NCI-H748 (cell line): ENCODE data around the gene DMD.
A peak's percentile ranks its signal among the peaks of the same experiment; 100 is the strongest.

Experiments used
- DNase-seq: peaks from one replicate; lab custom pipeline; 2025; ENCODE audit not compliant: unreplicated experiment; lab: John Stamatoyannopoulos, UW

The DMD gene

GRCh38 chrX:31213941-31214340 lies 1997.4 kb downstream of the DMD start:
- peak; percentile 52 for DNase-seq

GRCh38 chrX:31212856-31213748 lies 1998.2 kb downstream of the DMD start:
- DNase-seq = peak; percentile 76

- DNase-seq = peak; percentile 19
Measured at GRCh38 chrX:31209005-31209628, 2002.2 kb downstream of the DMD start.

GRCh38 chrX:31201503-31201902 lies 2009.8 kb downstream of the DMD start:
- DNase-seq = no peak

- DNase-seq = no peak
Measured at GRCh38 chrX:31200430-31200829, 2010.9 kb downstream of the DMD start.

- DNase-seq = no peak
Measured at GRCh38 chrX:31199840-31200114, 2011.6 kb downstream of the DMD start.

DNA sequence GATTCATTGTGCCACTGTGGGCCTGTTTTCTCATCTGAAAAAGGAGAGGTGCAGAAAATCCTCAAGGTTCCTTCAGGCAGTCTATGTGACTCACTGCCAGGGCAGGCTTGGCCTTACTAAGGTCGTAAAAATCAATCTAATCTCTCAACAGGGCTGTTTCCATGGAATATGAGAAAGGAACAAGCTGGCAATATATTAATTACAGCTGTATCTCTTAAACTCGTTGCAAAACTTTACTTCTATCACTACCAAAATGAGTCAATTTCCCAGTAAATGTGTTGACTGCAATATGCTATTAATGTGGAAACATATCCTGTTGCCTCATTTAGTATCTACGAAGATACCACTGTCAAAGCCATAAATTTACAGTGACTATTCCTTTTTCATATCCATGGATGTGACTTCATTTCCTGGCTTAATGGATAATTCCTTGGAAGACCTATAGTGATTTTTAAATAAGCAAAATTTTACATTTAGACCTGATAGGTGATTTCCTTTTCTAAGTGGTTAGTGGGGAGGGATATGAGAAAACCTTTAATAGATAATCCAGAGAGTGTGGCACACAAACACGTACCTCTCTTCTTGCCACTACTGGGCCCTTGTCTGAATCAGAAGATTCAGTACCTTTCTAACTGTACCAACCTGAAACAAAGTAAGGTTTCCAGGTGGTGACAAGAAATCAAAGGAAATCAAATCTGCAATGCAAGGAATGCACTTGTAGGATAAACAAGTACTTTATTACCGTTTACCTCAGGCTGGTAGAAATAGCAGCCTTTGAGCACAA lies 2012.1 kb downstream of the DMD start:
- no peak for DNase-seq

DNA sequence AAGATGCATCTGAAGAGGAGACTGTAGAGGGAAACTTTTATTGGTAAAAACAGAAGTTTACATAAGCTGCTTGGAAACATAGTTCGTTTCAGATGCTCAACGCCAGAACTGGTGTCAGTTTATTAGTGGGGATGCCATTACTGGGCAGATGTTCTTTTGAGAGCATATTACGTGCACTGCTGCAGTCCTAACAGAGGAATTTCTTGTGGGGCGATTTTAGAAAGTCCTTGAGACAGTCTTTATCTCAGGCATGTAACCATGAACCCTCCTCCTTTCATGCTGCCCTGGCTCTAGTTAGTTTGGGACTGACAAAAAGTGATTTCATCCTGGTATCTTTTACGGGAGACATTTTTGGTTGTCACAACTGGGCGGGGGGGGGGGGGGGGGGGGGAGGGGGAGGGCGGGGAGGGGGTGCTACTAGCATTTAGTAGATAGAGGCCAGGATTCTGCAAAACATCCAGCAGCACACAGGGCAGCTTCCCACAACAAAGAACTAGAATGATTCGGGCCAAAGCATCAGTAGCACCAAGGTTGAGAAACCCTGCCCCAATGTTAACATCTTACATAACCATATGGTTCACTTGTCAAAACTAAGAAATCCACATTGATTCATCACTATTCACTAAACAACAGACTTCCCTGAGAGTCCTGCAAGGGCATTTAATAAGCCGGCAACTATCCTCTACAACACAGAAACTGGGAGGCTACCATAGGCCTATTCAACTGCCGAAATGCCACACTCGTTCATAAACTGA lies 2021.0 kb downstream of the DMD start:
- no peak for DNase-seq

- no peak for DNase-seq
Measured at GRCh38 chrX:31186693-31187338, 2024.5 kb downstream of the DMD start.

DNA sequence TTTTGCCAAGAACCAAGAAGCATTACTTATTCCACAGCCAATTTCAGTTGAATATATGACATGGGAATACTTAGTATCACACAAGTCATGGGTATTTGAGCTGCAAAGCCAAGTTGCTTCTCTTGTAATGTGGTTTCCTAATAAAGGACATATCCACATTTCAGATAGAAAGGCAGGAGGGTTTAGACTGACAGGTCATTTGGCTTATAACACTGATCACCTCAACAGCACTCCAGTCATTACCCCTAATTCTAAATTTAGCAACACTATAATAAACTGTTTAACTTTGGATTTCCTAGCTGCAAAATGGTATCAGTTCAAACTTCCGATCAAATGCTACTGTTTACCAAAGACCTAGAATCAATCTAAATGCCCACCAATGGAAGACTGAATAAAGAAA lies 2025.5 kb downstream of the DMD start:
- DNase-seq = no peak

- peak; percentile 62 for DNase-seq
Measured at GRCh38 chrX:31181377-31182000, 2029.9 kb downstream of the DMD start.

- DNase-seq = no peak
Measured at GRCh38 chrX:31179203-31179602, 2032.1 kb downstream of the DMD start.

DNA sequence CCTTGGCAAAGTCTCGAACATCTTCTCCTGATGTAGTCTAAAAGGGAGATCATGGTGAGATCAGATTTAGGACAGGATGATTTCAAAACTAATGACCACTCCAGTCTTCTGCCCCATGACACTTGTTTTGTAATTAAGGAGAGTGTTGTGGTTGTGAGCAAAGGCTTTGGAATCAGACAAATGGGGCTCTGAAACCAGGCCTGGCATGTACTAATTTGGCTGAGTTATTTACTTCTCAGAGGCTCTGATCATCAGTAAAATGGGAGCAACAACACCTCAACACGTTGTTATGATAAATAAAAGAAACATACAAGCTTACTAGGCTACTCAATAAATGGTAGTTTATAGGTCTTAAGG lies 2032.6 kb downstream of the DMD start:
- no peak for DNase-seq

- no peak for DNase-seq
Measured at GRCh38 chrX:31178064-31178768, 2033.1 kb downstream of the DMD start.

GRCh38 chrX:31170792-31171191 lies 2040.6 kb downstream of the DMD start:
- no peak for DNase-seq

DNA sequence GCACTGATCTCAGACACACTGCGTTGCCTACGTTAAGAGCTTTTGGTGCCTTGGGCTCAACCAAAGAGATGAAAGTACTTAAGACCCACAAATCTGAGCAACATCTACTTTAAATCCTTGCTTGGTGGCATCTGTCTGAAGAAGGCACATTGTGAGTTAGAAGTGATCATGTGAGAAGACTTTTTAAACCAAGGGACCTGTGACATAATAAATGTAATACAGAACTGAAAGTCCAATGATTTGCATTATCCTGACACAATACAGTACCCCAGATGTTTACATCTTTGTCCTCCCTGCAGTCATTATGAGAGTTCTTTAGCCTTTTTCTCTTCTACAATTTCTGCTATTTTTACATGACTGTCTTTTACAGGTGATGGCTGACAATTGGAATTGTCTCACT lies 2042.8 kb downstream of the DMD start:
- no peak for DNase-seq

DNA sequence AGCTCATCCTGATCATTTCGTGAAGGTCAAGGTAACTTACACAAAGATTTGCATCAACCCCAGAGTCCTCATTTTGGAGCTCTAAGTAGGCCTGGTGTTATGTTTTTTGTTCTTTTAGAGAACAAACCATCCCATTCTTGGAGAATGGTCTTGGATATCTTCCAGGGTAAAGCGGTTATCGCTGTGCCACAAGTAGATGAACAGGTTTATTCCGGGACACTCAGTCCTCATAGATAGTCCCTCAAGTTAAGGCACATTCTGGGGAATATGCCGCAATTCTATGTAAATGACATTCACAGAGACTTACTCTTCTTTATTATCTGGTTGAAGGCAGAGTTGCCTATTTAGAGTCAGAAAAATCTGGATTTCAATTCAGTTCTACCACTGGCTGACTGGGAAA lies 2044.5 kb downstream of the DMD start:
- DNase-seq = no peak

GRCh38 chrX:31166416-31166815 lies 2044.9 kb downstream of the DMD start:
- DNase-seq = no peak

- DNase-seq = no peak
Measured at GRCh38 chrX:31165241-31166035, 2045.9 kb downstream of the DMD start.
